Measurements from ENCODE around the gene C5orf63. TPM values are rescaled to one million over a fixed set of nuclear protein-coding genes. Genes with fewer than 3 reads are reported as not detected.

The C5orf63 gene
- total and polyA plus RNA-seq, 2 experiments from 2014 or later: 6.8 to 10.5 TPM

- no peak for ATAC-seq
- H3K9me2 ChIP-seq (ENCODE audit: insufficient read depth): no peaks in the 10 kb centered on the region
- H2AFZ ChIP-seq: no peak overlapping the region
- Mint-ChIP-seq H3K27me3 (ENCODE audit: insufficient read depth, low read depth, poor library complexity) (no peaks in the 10 kb centered on the region), H3K4me1 (peaks cover 10% of the 10 kb centered on the region; the same call in 2 of the 3 replicates), H3K4me3 (no peak overlapping the region), H3K36me3 (ENCODE audit: low read depth) (no peaks in the 10 kb centered on the region), H3K9me3 (no peaks in the 10 kb centered on the region), H3K27ac (no peak overlapping the region)
- no peaks in the 10 kb centered on the region for H3F3A ChIP-seq (replicated peaks; ENCODE audit: low read depth)
- no peaks in the 10 kb centered on the region for H3K36me3 ChIP-seq (ENCODE audit: insufficient read depth)
- no peaks in the 10 kb centered on the region for H3K27me3 ChIP-seq (ENCODE audit: insufficient read depth)
- H3K4me2 ChIP-seq: no peak overlapping the region
- H4K20me1 ChIP-seq (replicated peaks; ENCODE audit: insufficient read depth): no peaks in the 10 kb centered on the region
- peaks cover 10% of the 10 kb centered on the region; the same call in 1 of the 2 replicates for H3K4me1 ChIP-seq (ENCODE audit: insufficient read depth)
- H3K27ac ChIP-seq (ENCODE audit: low read depth): no peak overlapping the region
- no peak for DNase-seq (ENCODE audit: low spot score)
- H3K4me3 ChIP-seq: no peak overlapping the region
- no peaks in the 10 kb centered on the region for H3K79me2 ChIP-seq (replicated peaks; ENCODE audit: insufficient read depth)
- no peak for TF ChIP-seq ZNF462 (CRISPR knock-in tag; IDR thresholded peaks at IDR 0.05)
- TF ChIP-seq EZH2 (IDR thresholded peaks at IDR 0.05; ENCODE audit: low read depth, unreplicated experiment): no peak
- no peak for TF ChIP-seq ZNF114 (CRISPR knock-in tag; IDR thresholded peaks at IDR 0.05)
- TF ChIP-seq EZH2phosphoT487 (IDR thresholded peaks at IDR 0.05; ENCODE audit: unreplicated experiment): no peak
- TF ChIP-seq, protein P1, sequence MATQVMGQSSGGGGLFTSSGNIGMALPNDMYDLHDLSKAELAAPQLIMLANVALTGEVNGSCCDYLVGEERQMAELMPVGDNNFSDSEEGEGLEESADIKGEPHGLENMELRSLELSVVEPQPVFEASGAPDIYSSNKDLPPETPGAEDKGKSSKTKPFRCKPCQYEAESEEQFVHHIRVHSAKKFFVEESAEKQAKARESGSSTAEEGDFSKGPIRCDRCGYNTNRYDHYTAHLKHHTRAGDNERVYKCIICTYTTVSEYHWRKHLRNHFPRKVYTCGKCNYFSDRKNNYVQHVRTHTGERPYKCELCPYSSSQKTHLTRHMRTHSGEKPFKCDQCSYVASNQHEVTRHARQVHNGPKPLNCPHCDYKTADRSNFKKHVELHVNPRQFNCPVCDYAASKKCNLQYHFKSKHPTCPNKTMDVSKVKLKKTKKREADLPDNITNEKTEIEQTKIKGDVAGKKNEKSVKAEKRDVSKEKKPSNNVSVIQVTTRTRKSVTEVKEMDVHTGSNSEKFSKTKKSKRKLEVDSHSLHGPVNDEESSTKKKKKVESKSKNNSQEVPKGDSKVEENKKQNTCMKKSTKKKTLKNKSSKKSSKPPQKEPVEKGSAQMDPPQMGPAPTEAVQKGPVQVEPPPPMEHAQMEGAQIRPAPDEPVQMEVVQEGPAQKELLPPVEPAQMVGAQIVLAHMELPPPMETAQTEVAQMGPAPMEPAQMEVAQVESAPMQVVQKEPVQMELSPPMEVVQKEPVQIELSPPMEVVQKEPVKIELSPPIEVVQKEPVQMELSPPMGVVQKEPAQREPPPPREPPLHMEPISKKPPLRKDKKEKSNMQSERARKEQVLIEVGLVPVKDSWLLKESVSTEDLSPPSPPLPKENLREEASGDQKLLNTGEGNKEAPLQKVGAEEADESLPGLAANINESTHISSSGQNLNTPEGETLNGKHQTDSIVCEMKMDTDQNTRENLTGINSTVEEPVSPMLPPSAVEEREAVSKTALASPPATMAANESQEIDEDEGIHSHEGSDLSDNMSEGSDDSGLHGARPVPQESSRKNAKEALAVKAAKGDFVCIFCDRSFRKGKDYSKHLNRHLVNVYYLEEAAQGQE (IDR thresholded peaks at IDR 0.05; ENCODE audit: unreplicated experiment): no peak
- no peak for TF ChIP-seq POLR2AphosphoS5 (IDR thresholded peaks at IDR 0.05; ENCODE audit: low read depth)
- TF ChIP-seq ZNF331 (CRISPR knock-in tag; IDR thresholded peaks at IDR 0.05; ENCODE audit: low read depth): no peak
- TF ChIP-seq ETS1 (IDR thresholded peaks at IDR 0.05): no peak
- TF ChIP-seq STAT1 (IDR thresholded peaks at IDR 0.05; ENCODE audit: unreplicated experiment): no peak
- TF ChIP-seq JUNB (IDR thresholded peaks at IDR 0.05; ENCODE audit: unreplicated experiment): no peak
- TF ChIP-seq, protein P2, sequence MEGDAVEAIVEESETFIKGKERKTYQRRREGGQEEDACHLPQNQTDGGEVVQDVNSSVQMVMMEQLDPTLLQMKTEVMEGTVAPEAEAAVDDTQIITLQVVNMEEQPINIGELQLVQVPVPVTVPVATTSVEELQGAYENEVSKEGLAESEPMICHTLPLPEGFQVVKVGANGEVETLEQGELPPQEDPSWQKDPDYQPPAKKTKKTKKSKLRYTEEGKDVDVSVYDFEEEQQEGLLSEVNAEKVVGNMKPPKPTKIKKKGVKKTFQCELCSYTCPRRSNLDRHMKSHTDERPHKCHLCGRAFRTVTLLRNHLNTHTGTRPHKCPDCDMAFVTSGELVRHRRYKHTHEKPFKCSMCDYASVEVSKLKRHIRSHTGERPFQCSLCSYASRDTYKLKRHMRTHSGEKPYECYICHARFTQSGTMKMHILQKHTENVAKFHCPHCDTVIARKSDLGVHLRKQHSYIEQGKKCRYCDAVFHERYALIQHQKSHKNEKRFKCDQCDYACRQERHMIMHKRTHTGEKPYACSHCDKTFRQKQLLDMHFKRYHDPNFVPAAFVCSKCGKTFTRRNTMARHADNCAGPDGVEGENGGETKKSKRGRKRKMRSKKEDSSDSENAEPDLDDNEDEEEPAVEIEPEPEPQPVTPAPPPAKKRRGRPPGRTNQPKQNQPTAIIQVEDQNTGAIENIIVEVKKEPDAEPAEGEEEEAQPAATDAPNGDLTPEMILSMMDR (conservative IDR thresholded peaks at IDR 0.05; ENCODE audit: low read depth in 2 of 2): no peak
- TF ChIP-seq NANOG (IDR thresholded peaks at IDR 0.05; ENCODE audit: borderline replicate concordance): no peak
- TF ChIP-seq CREB1 (CRISPR knock-in tag; IDR thresholded peaks at IDR 0.05; ENCODE audit: low read depth): no peak
Measured at GRCh38 chr5:127063257-127063913, 9.9 kb downstream of the C5orf63 start.
